Measurements from ENCODE around the gene ABLIM2.

ABLIM2 gene

DNA sequence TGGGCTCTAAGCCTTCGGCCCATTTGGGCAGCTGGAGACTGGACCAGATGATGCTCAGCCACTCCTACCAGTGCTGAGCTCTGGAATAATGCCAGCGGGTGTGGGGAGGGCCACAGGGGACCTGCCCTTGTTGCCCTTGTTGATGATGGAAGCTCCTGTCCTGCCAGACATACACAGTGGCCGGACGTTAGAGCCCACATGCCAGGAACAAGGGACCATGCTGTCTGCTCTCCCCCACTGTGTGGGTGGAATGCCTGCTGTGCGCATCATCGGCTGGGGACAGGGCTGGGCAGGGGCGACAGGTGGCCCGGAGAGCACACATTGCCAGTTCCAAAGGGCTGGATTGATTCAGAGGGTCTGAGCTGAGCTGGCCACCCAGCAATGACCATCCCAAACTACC lies 2.0 kb downstream of the ABLIM2 start:
- no peak overlapping the region for H3K27ac ChIP-seq (ENCODE audit: poor library complexity, severe bottlenecking)
- no peaks in the 10 kb centered on the region for H3K9me3 ChIP-seq (ENCODE audit: severe bottlenecking)
- DNase-seq (ENCODE audit: low spot score) = no peak
- peaks cover 13% of the 10 kb centered on the region for H3K27me3 ChIP-seq (ENCODE audit: insufficient read depth, poor library complexity, severe bottlenecking)
- no peak for ATAC-seq (ENCODE audit: low read depth)
- no peaks in the 10 kb centered on the region for H3K36me3 ChIP-seq (ENCODE audit: low read depth)
- TF ChIP-seq, protein P1, sequence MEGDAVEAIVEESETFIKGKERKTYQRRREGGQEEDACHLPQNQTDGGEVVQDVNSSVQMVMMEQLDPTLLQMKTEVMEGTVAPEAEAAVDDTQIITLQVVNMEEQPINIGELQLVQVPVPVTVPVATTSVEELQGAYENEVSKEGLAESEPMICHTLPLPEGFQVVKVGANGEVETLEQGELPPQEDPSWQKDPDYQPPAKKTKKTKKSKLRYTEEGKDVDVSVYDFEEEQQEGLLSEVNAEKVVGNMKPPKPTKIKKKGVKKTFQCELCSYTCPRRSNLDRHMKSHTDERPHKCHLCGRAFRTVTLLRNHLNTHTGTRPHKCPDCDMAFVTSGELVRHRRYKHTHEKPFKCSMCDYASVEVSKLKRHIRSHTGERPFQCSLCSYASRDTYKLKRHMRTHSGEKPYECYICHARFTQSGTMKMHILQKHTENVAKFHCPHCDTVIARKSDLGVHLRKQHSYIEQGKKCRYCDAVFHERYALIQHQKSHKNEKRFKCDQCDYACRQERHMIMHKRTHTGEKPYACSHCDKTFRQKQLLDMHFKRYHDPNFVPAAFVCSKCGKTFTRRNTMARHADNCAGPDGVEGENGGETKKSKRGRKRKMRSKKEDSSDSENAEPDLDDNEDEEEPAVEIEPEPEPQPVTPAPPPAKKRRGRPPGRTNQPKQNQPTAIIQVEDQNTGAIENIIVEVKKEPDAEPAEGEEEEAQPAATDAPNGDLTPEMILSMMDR (IDR thresholded peaks at IDR 0.05; ENCODE audit: poor library complexity, severe bottlenecking) = no peak
- no peaks in the 10 kb centered on the region for H3K4me1 ChIP-seq (ENCODE audit: insufficient read depth, poor library complexity, severe bottlenecking)
- H3K4me3 ChIP-seq (ENCODE audit: severe bottlenecking) = no peak overlapping the region

DNA sequence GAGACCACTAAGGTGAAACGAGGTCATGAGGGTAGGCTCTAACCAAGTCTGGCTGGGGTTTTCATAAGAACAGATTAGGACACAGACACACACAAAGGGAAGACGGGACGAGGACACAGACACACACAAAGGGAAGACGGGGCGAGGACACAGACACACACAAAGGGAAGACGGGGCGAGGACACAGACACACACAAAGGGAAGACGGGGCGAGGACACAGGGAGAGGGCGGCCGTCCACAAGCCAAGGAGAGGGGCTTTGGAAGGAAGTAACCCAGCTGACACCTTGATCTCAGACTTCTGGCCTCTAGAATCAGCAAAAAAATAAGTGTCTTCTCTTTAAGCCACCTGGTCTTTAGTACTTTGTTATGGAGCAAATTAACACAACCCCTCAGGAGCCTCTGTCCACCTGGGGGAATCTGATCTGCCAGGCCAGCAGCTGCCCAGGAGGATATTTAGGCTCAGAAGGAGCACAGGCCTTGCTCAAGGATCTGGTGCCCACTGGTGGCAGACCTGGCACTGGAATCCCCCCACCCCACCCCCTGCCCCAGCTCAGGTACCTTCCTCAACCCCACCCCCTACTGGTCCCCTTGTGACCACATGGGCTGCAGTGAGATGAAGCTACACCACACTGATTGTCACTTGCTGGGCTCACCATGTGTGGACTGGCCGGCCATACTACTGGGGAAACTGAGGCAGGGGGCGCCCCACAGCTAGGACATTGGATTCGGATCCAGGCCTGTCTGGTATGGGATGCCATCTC lies 2.8 kb downstream of the ABLIM2 start:
- Histone ChIP-seq H3K4me1 (ENCODE audit: insufficient read depth, poor library complexity, severe bottlenecking) (no peaks in the 10 kb centered on the region), H3K9me3 (ENCODE audit: severe bottlenecking) (no peaks in the 10 kb centered on the region), H3K27me3 (ENCODE audit: insufficient read depth, poor library complexity, severe bottlenecking) (peaks cover 13% of the 10 kb centered on the region), H3K4me3 (ENCODE audit: severe bottlenecking) (no peak overlapping the region), H3K36me3 (ENCODE audit: low read depth) (no peaks in the 10 kb centered on the region), H3K27ac (ENCODE audit: poor library complexity, severe bottlenecking) (no peak overlapping the region)
- TF ChIP-seq, protein P1 (IDR thresholded peaks at IDR 0.05; ENCODE audit: poor library complexity, severe bottlenecking) = no peak
- no peak for ATAC-seq (ENCODE audit: low read depth)
- no peak for DNase-seq (ENCODE audit: low spot score)

DNA sequence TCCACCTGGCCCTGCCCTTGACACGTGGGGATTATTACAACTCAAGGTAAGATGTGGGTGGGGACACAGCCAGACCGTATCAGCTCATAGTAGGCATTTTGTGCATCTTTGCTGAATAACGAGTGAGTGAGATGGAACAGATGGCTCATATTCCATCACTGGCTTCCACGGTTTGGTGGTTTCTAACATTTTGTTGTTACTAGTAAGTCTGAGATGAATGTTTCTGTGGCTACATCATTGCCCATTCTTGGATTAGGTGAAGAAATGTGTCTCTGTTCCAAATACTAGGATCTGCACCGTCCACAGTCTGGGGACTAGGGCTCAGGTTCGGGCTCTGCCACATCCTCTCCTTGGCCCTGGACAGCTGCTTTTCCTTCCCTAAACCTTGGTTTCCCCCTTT lies 3.6 kb downstream of the ABLIM2 start:
- Histone ChIP-seq H3K27me3 (ENCODE audit: insufficient read depth, poor library complexity, severe bottlenecking) (peaks cover 13% of the 10 kb centered on the region), H3K36me3 (ENCODE audit: low read depth) (no peaks in the 10 kb centered on the region), H3K9me3 (ENCODE audit: severe bottlenecking) (no peaks in the 10 kb centered on the region), H3K4me3 (ENCODE audit: severe bottlenecking) (no peak overlapping the region), H3K27ac (ENCODE audit: poor library complexity, severe bottlenecking) (no peak overlapping the region), H3K4me1 (ENCODE audit: insufficient read depth, poor library complexity, severe bottlenecking) (no peaks in the 10 kb centered on the region)
- DNase-seq (ENCODE audit: low spot score) (no peak), ATAC-seq (ENCODE audit: low read depth) (no peak)
- TF ChIP-seq, protein P1 (IDR thresholded peaks at IDR 0.05; ENCODE audit: poor library complexity, severe bottlenecking) = no peak

DNA sequence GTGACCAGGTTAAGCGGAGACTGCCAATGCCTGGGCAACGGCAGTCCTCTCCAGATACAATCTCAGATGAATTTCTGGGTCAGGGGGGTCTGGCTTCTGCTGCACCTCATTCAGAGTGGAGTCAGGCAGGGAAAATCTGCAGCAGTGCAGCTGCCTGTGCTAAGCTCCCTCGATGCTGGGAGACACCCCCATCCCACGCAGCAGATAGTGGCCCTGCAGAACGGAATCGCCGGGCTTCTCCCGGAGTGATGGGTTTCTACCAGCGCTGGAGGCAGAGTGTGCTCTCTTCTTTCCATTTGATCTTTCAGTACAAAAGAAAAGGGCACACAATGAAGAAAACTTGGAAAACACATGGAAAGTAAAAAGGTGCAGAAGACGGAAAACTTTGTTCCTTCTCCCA lies 5.2 kb downstream of the ABLIM2 start:
- Histone ChIP-seq H3K27me3 (ENCODE audit: insufficient read depth, poor library complexity, severe bottlenecking) (peaks cover 13% of the 10 kb centered on the region), H3K4me3 (ENCODE audit: severe bottlenecking) (no peak overlapping the region), H3K4me1 (ENCODE audit: insufficient read depth, poor library complexity, severe bottlenecking) (no peaks in the 10 kb centered on the region), H3K36me3 (ENCODE audit: low read depth) (no peaks in the 10 kb centered on the region), H3K9me3 (ENCODE audit: severe bottlenecking) (no peaks in the 10 kb centered on the region), H3K27ac (ENCODE audit: poor library complexity, severe bottlenecking) (no peak overlapping the region)
- TF ChIP-seq, protein P1 (IDR thresholded peaks at IDR 0.05; ENCODE audit: poor library complexity, severe bottlenecking) = no peak
- DNase-seq (ENCODE audit: low spot score) (no peak), ATAC-seq (ENCODE audit: low read depth) (no peak)

DNA sequence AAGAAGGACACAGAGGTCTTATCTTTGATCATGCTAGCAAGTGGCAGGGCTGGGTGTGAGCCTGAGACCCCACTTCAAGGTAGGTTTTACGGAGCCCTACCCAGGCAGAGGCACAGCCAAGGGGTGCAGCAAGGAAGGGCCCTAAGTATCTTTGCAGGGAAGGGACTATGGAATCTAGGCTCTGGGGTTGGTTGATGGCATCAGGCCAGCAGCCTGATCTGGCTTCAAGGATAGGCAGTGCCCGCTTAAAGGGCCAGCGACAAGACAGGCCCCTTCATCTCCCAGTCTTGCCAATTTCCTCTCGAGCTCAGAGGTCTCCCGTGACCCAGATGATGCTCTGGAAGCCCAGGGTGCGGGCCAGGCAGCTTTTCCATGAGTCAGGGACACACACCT lies 5.8 kb downstream of the ABLIM2 start:
- TF ChIP-seq, protein P1 (IDR thresholded peaks at IDR 0.05; ENCODE audit: poor library complexity, severe bottlenecking) = no peak
- no peaks in the 10 kb centered on the region for H3K4me1 ChIP-seq (ENCODE audit: insufficient read depth, poor library complexity, severe bottlenecking)
- H3K36me3 ChIP-seq (ENCODE audit: low read depth) = no peaks in the 10 kb centered on the region
- DNase-seq (ENCODE audit: low spot score) (no peak), ATAC-seq (ENCODE audit: low read depth) (no peak; the same call in 2 of the 3 replicates)
- no peak overlapping the region for H3K4me3 ChIP-seq (ENCODE audit: severe bottlenecking)
- H3K27me3 ChIP-seq (ENCODE audit: insufficient read depth, poor library complexity, severe bottlenecking) = peaks cover 8% of the 10 kb centered on the region
- no peaks in the 10 kb centered on the region for H3K9me3 ChIP-seq (ENCODE audit: severe bottlenecking)
- no peak overlapping the region for H3K27ac ChIP-seq (ENCODE audit: poor library complexity, severe bottlenecking)
